ENCODE data around the gene RNASE11. TPM values are rescaled to one million over a fixed set of nuclear protein-coding genes. Genes with fewer than 3 reads are reported as not detected.

RNASE11 gene
- total and polyA plus RNA-seq, 2 of the 4 experiments (the other 2 are of a cell fraction) = not detected

- in situ Hi-C loops (cut with MboI; ENCODE audit: low sequenced_read_pairs) (no loop called here), dilution Hi-C loops (cut with HindIII; ENCODE audit: low sequenced_read_pairs, unreplicated experiment) (no loop called here), intact Hi-C loops (cut with micrococcal nuclease) (no loop called here)
- POLR2A ChIA-PET (ENCODE audit: unreplicated experiment) = no interaction called here
- Histone ChIP-seq H3K27me3 (ENCODE audit: control insufficient read depth, insufficient read depth, low read length) (peaks cover 14% of the 10 kb centered on the region), H2BK15ac (ENCODE audit: low read depth, low read length) (no peak overlapping the region), H3K27ac (ENCODE audit: insufficient read depth, low read length) (no peak overlapping the region), H3K4me1 (ENCODE audit: control insufficient read depth, insufficient read depth, low read length) (peaks cover 4% of the 10 kb centered on the region; the same call in 1 of the 2 replicates), H4K5ac (ENCODE audit: low read depth, low read length) (no peak overlapping the region), H3K23ac (ENCODE audit: low read depth, low read length) (no peak overlapping the region), H3K9me3 (ENCODE audit: control insufficient read depth, insufficient read depth, low read length) (no peaks in the 10 kb centered on the region), H3K14ac (replicated peaks; ENCODE audit: low read depth, low read length) (no peak overlapping the region), H3K18ac (ENCODE audit: low read depth, low read length) (no peak overlapping the region), H4K8ac (ENCODE audit: low read depth in 2 of 2, low read length in 2 of 2) (no peak overlapping the region), H4K91ac (ENCODE audit: insufficient read depth, low read depth, low read length) (no peak overlapping the region), H3K4me3 (ENCODE audit: insufficient read depth, low read depth, low read length) (no peak overlapping the region), H2AK9ac (replicated peaks; ENCODE audit: low read depth, low read length, poor library complexity) (no peak overlapping the region), H3K56ac (ENCODE audit: extremely low read depth, insufficient read depth, low read length) (no peak overlapping the region), H3K4ac (ENCODE audit: low read depth, low read length) (no peak overlapping the region), H3K4me2 (ENCODE audit: low read depth, low read length) (no peak overlapping the region), H2AK5ac (ENCODE audit: low read depth, low read length) (no peak overlapping the region), H2BK5ac (ENCODE audit: low read depth, low read length, poor library complexity, severe bottlenecking) (no peak overlapping the region), H2BK20ac (ENCODE audit: low read depth, low read length) (no peak overlapping the region), H3K9ac (ENCODE audit: low read depth, low read length) (no peak overlapping the region), H2AFZ (replicated peaks; ENCODE audit: low read length, poor library complexity) (no peak overlapping the region), H2BK120ac (ENCODE audit: low read depth, low read length) (no peak overlapping the region), H4K20me1 (ENCODE audit: insufficient read depth, low read length) (peaks cover 4% of the 10 kb centered on the region; the same call in 1 of the 2 replicates), H3K36me3 (ENCODE audit: control insufficient read depth, insufficient read depth, low read length) (no peaks in the 10 kb centered on the region), H3K9me1 (ENCODE audit: insufficient read depth, low read length) (no peaks in the 10 kb centered on the region), H3K79me1 (ENCODE audit: low read depth in 1 of 2, low read length in 2 of 2) (no peaks in the 10 kb centered on the region)
- CTCF ChIA-PET = no interaction called here
- WGBS, 2 experiments (ENCODE audit: extremely low coverage in 2 of 2, insufficient read length in 1 of 2) = 39% methylated on average over 6 of the region's 15 CpGs; no CpG with 5 or more reads in 1 of the 2 experiments
- TF ChIP-seq CTCF (conservative IDR thresholded peaks at IDR 0.05; ENCODE audit: low read depth, low read length) (no peak), FOS (IDR thresholded peaks at IDR 0.05; ENCODE audit: low read depth, low read length) (no peak), USF2 (IDR thresholded peaks at IDR 0.05; ENCODE audit: low read depth, low read length) (no peak), RAD21 (IDR thresholded peaks at IDR 0.05; ENCODE audit: low read length) (no peak), NFE2L2 (IDR thresholded peaks at IDR 0.05; ENCODE audit: low read depth, low read length) (no peak), MXI1 (IDR thresholded peaks at IDR 0.05; ENCODE audit: borderline replicate concordance, low read depth, low read length) (no peak), SMC3 (IDR thresholded peaks at IDR 0.05; ENCODE audit: low read depth, low read length) (no peak), CHD1 (IDR thresholded peaks at IDR 0.05; ENCODE audit: low read depth, low read length) (no peak), MAZ (IDR thresholded peaks at IDR 0.05; ENCODE audit: borderline replicate concordance, low read depth, low read length) (no peak), RFX5 (IDR thresholded peaks at IDR 0.05; ENCODE audit: low read depth, low read length) (no peak), MAFK (IDR thresholded peaks at IDR 0.05; ENCODE audit: low read depth, low read length) (no peak), BHLHE40 (IDR thresholded peaks at IDR 0.05; ENCODE audit: low read depth, low read length) (no peak), POLR2A (IDR thresholded peaks at IDR 0.05; ENCODE audit: low read depth, low read length) (no peak), ELK1 (IDR thresholded peaks at IDR 0.05; ENCODE audit: borderline replicate concordance, low read depth, low read length) (no peak), RCOR1 (IDR thresholded peaks at IDR 0.05; ENCODE audit: insufficient replicate concordance, low read length) (no peak), CEBPB (IDR thresholded peaks at IDR 0.05; ENCODE audit: low read depth, low read length) (no peak)
- no peak for ATAC-seq (ENCODE audit: low read depth)
- no TSS peak for BruUV-seq (replicated peaks)
- DNase-seq = no peak
These were observed 36.0 kb upstream of the RNASE11 start for GRCh38 chr14:20623798-20624197.

Data from IMR-90 (cell line).